Liver (tissue), 9 donors: ENCODE measurements around the gene CDH4. TPM values are rescaled to one million over a fixed set of nuclear protein-coding genes. Genes with fewer than 3 reads are reported as not detected.

Source experiments
- DNase-seq: peaks from one replicate; pipeline ENCODE4 v3.0.0-alpha.2; 2017; ENCODE audit warnings: low spot score
- H3K27ac ChIP-seq, 2 donors: one replicate each; pipeline ENCODE4 v1.7.0; 2013; ENCODE audit warnings: inconsistent platforms in 2 of 2, low read length in 2 of 2, control low read depth in 1 of 2, low read depth in 1 of 2, mild to moderate bottlenecking in 1 of 2
- H3K27me3 ChIP-seq, 4 donors: one replicate each; pipeline versions ENCODE4 v1.6.1 to v1.7.0; 2013; ENCODE audit warnings: low read length in 3 of 4, inconsistent platforms in 1 of 4, mild to moderate bottlenecking in 1 of 4, moderate library complexity in 1 of 4; ENCODE audit not compliant: control insufficient read depth in 4 of 4, insufficient read depth in 4 of 4
- H3K36me3 ChIP-seq, 4 donors: one replicate each; pipeline versions ENCODE4 v1.6.1 to v1.7.0; 2013; ENCODE audit warnings: low read length in 3 of 4, mild to moderate bottlenecking in 3 of 4, low read depth in 1 of 4, moderate library complexity in 1 of 4; ENCODE audit not compliant: control insufficient read depth in 4 of 4, insufficient read depth in 3 of 4
- H3K4me1 ChIP-seq, 4 donors: one replicate each; pipeline versions ENCODE4 v1.6.1 to v1.7.0; 2013; ENCODE audit warnings: low read length in 3 of 4, mild to moderate bottlenecking in 3 of 4, moderate library complexity in 1 of 4; ENCODE audit not compliant: control insufficient read depth in 4 of 4, insufficient read depth in 4 of 4
- H3K4me3 ChIP-seq, 3 donors: one replicate each; pipeline versions ENCODE4 v1.6.1 to v1.7.0; 2013; ENCODE audit warnings: low read length in 3 of 3, control low read depth in 1 of 3, low read depth in 1 of 3, mild to moderate bottlenecking in 1 of 3
- H3K9ac ChIP-seq, 2 donors: one replicate each; pipeline ENCODE4 v1.7.0; 2013; ENCODE audit warnings: low read length in 2 of 2, mild to moderate bottlenecking in 2 of 2, moderate library complexity in 2 of 2, control low read depth in 1 of 2, low read depth in 1 of 2
- H3K9me3 ChIP-seq, 4 donors: one replicate each; pipeline versions ENCODE4 v1.6.1 to v1.7.0; 2013; ENCODE audit warnings: low read length in 3 of 4; ENCODE audit not compliant: control insufficient read depth in 4 of 4
- EGR1 ChIP-seq, 2 donors: IDR thresholded peaks; 2 replicates each; pipeline ENCODE4 v1.6.1; 2016 to 2018; ENCODE audit warnings: antibody characterized with exemption in 2 of 2, low read depth in 2 of 2
- FOXA2 ChIP-seq: IDR thresholded peaks from 2 replicates; pipeline ENCODE4 v1.6.1; 2016; ENCODE audit warnings: antibody characterized with exemption
- HNF4G ChIP-seq: IDR thresholded peaks from 2 replicates; pipeline ENCODE4 v1.6.1; 2016; ENCODE audit warnings: antibody characterized with exemption
- JUND ChIP-seq, 2 donors: IDR thresholded peaks; 2 replicates each; pipeline ENCODE4 v1.6.1; 2016; ENCODE audit warnings: antibody characterized with exemption in 2 of 2
- NR2F2 ChIP-seq: IDR thresholded peaks from 2 replicates; pipeline ENCODE4 v1.6.1; 2016; ENCODE audit warnings: antibody characterized with exemption
- RAD21 ChIP-seq, 2 donors: IDR thresholded peaks; 2 replicates each; pipeline ENCODE4 v1.6.1; 2016; ENCODE audit warnings: antibody characterized with exemption in 2 of 2, mild to moderate bottlenecking in 2 of 2
- TAF1 ChIP-seq: conservative IDR thresholded peaks from 2 replicates; pipeline ENCODE4 v1.6.1; 2016; ENCODE audit warnings: antibody characterized with exemption, mild to moderate bottlenecking
- YY1 ChIP-seq: IDR thresholded peaks from 2 replicates; pipeline ENCODE4 v1.6.1; 2016; ENCODE audit warnings: antibody characterized with exemption, mild to moderate bottlenecking
- WGBS: extraction: QIAGEN DNeasy Blood & Tissue Kit; methylation state at CpG from one replicate; pipeline ENCODE4 v1.1.7; 2013; 5-methylcytosine and 5-hydroxymethylcytosine counted together
- polyA plus RNA-seq, 2 donors: library from polyadenylated mRNA; stranded (reverse) in 1 of 2; unstranded in 1 of 2; fragments of 200-250 nt in 1 of 2; fragments of >200 nt in 1 of 2; fragmentation: Nextera tagmentation in 1 of 2; extraction: Ambion mirVana in 1 of 2; gene quantifications; one replicate each; pipeline versions ENCODE4 v1.2.1 to v1.2.3, GENCODE V29; 2013 to 2015
- total RNA-seq, 2 donors: library from RNA; depleted of rRNA; stranded (reverse); fragments of >200 nt; gene quantifications; one replicate each; pipeline ENCODE4 v1.2.3, GENCODE V29; 2014
- TF ChIP-seq, protein P1 (sequence below): IDR thresholded peaks from 2 replicates; pipeline ENCODE4 v1.6.1; 2016; ENCODE audit warnings: antibody characterized with exemption, mild to moderate bottlenecking
- TF ChIP-seq, protein P2 (sequence below): fragments of 150-350 bp; IDR thresholded peaks from 2 replicates; pipeline ENCODE4 v1.5.1; 2017; ENCODE audit warnings: improper control_type of control experiment, low read depth, low read length; ENCODE audit not compliant: missing input control
- TF ChIP-seq, protein P3 (sequence below): IDR thresholded peaks from 2 replicates; pipeline ENCODE4 v1.6.1; 2016; ENCODE audit warnings: antibody characterized with exemption
- TF ChIP-seq, protein P4 (sequence below): IDR thresholded peaks from 2 replicates; pipeline ENCODE4 v1.6.1; 2016; ENCODE audit warnings: antibody characterized with exemption
- donor health status: healthy.
- donor health status: healthy.
- donor health status: healthy.
- donor health status: healthy.
- donor health status: healthy.

Gene CDH4
- total and polyA plus RNA-seq, 4 donors: 0.03 to 0.25 (median 0.19) TPM; not detected in 1

DNA sequence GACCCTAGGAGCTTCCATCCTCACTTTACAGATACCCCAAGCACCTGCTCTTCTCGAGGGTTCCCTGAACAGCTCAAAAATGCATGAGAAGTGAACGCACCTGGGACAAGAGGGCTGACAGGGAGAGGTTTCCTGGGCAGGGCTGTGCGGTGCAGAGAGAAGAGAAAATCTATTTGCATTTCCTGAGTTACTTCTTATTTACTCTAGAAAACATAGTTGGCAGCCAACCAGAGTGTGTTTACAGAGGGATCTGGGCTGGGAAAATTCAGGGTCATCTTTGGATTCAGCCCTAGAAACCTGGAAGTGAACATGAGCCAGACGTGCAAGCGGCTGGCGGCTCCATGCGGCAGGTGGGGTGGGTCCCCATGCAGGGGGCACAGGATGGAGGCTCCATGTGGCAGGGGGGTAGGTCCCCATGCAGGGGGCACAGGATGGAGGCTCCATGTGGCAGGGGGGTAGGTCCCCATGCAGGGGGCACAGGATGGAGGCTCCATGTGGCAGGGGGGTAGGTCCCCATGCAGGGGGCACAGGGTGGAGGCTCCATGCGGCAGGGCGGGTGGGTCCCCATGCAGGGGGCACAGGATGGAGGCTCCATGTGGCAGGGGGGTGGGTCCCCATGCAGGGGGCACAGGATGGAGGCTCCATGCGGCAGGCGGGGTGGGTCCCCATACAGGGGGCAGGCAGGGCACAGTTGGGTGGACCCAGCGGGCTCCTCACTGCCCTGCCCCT is 471.6 kb downstream of the CDH4 start (continued):
- TF ChIP-seq, protein P1, sequence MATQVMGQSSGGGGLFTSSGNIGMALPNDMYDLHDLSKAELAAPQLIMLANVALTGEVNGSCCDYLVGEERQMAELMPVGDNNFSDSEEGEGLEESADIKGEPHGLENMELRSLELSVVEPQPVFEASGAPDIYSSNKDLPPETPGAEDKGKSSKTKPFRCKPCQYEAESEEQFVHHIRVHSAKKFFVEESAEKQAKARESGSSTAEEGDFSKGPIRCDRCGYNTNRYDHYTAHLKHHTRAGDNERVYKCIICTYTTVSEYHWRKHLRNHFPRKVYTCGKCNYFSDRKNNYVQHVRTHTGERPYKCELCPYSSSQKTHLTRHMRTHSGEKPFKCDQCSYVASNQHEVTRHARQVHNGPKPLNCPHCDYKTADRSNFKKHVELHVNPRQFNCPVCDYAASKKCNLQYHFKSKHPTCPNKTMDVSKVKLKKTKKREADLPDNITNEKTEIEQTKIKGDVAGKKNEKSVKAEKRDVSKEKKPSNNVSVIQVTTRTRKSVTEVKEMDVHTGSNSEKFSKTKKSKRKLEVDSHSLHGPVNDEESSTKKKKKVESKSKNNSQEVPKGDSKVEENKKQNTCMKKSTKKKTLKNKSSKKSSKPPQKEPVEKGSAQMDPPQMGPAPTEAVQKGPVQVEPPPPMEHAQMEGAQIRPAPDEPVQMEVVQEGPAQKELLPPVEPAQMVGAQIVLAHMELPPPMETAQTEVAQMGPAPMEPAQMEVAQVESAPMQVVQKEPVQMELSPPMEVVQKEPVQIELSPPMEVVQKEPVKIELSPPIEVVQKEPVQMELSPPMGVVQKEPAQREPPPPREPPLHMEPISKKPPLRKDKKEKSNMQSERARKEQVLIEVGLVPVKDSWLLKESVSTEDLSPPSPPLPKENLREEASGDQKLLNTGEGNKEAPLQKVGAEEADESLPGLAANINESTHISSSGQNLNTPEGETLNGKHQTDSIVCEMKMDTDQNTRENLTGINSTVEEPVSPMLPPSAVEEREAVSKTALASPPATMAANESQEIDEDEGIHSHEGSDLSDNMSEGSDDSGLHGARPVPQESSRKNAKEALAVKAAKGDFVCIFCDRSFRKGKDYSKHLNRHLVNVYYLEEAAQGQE: no peak

DNA sequence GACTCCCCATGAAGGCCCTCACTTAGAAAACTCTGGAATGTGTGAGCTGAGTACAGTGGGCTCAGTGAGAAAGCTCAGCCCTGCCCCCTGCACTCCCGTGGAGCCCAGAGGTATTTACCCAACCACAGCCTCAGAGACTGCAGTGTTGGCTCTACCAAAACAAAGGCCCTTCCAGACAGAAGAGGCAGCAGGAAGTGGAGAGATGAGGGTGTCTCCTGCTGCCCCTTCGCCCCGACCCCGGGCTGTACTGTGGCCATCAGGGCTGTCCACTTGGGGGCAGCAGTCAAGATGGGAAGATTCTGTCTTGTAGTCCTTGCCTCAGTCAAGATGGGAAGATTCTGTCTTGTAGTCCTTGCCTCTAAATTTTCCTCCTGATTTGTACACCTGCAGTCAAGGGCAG is 472.3 kb downstream of the CDH4 start:
- DNase-seq: no peak
- Histone ChIP-seq H3K27ac (no peak overlapping the region), H3K27me3 (no peaks in the 10 kb centered on the region), H3K4me3 (no peak overlapping the region), H3K9ac (no peak overlapping the region), H3K36me3 (no peaks in the 10 kb centered on the region), H3K9me3 (peaks cover 0 to 6% (median 0%) of the 10 kb centered on the region in 4 donors), H3K4me1 (no peaks in the 10 kb centered on the region)
- TF ChIP-seq NR2F2 (no peak), TAF1 (no peak), YY1 (no peak), RAD21 (IDR thresholded peaks at IDR 0.05) (no peak), EGR1 (IDR thresholded peaks at IDR 0.05; ENCODE audit: low read depth in 2 of 2) (no peak), JUND (IDR thresholded peaks at IDR 0.05) (no peak), HNF4G (no peak)
- TF ChIP-seq, protein P2, sequence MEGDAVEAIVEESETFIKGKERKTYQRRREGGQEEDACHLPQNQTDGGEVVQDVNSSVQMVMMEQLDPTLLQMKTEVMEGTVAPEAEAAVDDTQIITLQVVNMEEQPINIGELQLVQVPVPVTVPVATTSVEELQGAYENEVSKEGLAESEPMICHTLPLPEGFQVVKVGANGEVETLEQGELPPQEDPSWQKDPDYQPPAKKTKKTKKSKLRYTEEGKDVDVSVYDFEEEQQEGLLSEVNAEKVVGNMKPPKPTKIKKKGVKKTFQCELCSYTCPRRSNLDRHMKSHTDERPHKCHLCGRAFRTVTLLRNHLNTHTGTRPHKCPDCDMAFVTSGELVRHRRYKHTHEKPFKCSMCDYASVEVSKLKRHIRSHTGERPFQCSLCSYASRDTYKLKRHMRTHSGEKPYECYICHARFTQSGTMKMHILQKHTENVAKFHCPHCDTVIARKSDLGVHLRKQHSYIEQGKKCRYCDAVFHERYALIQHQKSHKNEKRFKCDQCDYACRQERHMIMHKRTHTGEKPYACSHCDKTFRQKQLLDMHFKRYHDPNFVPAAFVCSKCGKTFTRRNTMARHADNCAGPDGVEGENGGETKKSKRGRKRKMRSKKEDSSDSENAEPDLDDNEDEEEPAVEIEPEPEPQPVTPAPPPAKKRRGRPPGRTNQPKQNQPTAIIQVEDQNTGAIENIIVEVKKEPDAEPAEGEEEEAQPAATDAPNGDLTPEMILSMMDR: no peak
- TF ChIP-seq, protein P3, sequence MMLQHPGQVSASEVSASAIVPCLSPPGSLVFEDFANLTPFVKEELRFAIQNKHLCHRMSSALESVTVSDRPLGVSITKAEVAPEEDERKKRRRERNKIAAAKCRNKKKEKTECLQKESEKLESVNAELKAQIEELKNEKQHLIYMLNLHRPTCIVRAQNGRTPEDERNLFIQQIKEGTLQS: no peak
- TF ChIP-seq, protein P4, sequence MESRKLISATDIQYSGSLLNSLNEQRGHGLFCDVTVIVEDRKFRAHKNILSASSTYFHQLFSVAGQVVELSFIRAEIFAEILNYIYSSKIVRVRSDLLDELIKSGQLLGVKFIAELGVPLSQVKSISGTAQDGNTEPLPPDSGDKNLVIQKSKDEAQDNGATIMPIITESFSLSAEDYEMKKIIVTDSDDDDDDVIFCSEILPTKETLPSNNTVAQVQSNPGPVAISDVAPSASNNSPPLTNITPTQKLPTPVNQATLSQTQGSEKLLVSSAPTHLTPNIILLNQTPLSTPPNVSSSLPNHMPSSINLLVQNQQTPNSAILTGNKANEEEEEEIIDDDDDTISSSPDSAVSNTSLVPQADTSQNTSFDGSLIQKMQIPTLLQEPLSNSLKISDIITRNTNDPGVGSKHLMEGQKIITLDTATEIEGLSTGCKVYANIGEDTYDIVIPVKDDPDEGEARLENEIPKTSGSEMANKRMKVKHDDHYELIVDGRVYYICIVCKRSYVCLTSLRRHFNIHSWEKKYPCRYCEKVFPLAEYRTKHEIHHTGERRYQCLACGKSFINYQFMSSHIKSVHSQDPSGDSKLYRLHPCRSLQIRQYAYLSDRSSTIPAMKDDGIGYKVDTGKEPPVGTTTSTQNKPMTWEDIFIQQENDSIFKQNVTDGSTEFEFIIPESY: no peak
- 5% methylated on average over 4 of the region's 4 CpGs for WGBS

DNA sequence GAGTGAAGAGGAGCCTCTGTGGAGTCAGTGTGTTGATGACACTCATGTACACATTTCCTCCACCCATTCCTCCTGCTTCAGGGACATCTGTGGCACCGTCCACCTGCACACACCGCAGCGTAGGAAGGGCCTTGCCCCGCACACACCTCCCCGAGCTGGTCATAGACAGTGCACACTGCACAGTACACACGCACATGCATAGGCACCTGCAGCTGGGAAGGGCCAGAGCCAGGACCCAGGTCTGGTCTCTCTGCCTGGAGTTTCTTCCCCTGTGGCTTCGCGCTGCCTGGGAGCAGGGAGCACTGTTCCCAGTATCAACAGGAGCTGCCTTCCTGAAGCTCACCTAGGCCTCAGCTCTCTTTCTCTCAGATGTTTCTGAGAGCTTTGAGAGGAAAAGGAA is 473.1 kb downstream of the CDH4 start:
- no peak for TF ChIP-seq FOXA2
- TF ChIP-seq HNF4G: no peak
- no peaks in the 10 kb centered on the region for H3K36me3 ChIP-seq
- H3K4me3 ChIP-seq: no peak overlapping the region
- H3K4me1 ChIP-seq: no peaks in the 10 kb centered on the region
- WGBS: 92% methylated on average over 8 of the region's 8 CpGs
- DNase-seq: no peak
- H3K27me3 ChIP-seq: no peaks in the 10 kb centered on the region
- no peak overlapping the region for H3K27ac ChIP-seq
- H3K9ac ChIP-seq: no peak overlapping the region
- peaks cover 0 to 6% (median 0%) of the 10 kb centered on the region in 4 donors for H3K9me3 ChIP-seq
